ENCODE data around the gene PDZD2. TPM values are rescaled to one million over a fixed set of nuclear protein-coding genes. Genes with fewer than 3 reads are reported as not detected.

Gene PDZD2
- total RNA-seq, 1 donor = 0.36 TPM

DNA sequence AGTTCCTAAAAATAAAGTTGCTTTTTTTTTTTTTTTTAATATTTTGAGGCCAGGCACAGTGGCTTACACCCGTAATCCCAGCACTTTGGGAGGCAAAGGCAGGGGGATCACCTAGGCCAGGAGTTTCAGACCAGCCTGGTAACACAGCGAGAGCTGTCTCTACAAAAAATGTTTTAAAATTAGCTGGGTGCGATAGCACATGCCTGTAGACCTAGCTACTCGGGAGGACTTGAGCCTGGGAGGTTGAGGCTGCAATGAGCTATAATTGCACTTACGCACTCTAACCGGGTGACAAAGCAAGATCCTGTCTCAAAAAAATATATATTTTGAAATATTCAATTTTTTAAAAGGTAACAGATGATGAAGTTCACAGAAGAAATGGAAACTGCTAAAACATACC, 512.3 kb downstream of the PDZD2 start:
- H4K20me1 ChIP-seq (ENCODE audit: insufficient read depth, low read length) = peaks cover 82% of the 10 kb centered on the region

DNA sequence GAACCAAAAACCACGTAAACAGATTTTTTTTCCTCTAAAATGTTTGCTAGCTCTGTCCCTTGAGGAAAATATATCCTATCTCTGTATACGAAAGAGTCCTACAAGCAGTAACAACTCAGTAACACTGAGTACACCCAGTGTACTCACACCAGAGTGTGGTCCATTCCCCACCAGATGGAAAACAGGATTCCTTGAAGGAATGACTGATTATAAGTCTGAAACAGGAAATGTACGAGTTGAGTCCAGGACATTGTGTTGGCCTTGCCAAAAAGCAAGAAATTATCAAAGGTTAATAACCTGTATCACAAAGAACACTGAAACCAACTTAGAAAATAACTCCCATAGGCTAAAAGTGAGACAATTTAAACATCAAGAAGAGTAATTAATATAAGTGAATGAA, 514.8 kb downstream of the PDZD2 start:
- Histone ChIP-seq H3K4me2 (ENCODE audit: insufficient read depth, low read length) (peak overlapping the region; percentile 40), H3K79me2 (ENCODE audit: insufficient read depth, low read length) (peaks cover 98% of the 10 kb centered on the region), H3K27me3 (ENCODE audit: insufficient read depth, low read length) (no peaks in the 10 kb centered on the region), H3K4me1 (ENCODE audit: insufficient read depth, low read length) (peaks cover 7% of the 10 kb centered on the region), H2AFZ (ENCODE audit: low read length) (no peak overlapping the region), H3K27ac (ENCODE audit: low read depth, low read length) (no peak overlapping the region), H3K9me3 (ENCODE audit: low read depth, low read length) (no peaks in the 10 kb centered on the region), H3K36me3 (ENCODE audit: insufficient read depth, low read length) (peaks cover 4% of the 10 kb centered on the region), H3K4me3 (ENCODE audit: insufficient read depth, low read length) (no peak overlapping the region), H4K20me1 (ENCODE audit: insufficient read depth, low read length) (peaks cover 81% of the 10 kb centered on the region)
- TF ChIP-seq, protein P1, sequence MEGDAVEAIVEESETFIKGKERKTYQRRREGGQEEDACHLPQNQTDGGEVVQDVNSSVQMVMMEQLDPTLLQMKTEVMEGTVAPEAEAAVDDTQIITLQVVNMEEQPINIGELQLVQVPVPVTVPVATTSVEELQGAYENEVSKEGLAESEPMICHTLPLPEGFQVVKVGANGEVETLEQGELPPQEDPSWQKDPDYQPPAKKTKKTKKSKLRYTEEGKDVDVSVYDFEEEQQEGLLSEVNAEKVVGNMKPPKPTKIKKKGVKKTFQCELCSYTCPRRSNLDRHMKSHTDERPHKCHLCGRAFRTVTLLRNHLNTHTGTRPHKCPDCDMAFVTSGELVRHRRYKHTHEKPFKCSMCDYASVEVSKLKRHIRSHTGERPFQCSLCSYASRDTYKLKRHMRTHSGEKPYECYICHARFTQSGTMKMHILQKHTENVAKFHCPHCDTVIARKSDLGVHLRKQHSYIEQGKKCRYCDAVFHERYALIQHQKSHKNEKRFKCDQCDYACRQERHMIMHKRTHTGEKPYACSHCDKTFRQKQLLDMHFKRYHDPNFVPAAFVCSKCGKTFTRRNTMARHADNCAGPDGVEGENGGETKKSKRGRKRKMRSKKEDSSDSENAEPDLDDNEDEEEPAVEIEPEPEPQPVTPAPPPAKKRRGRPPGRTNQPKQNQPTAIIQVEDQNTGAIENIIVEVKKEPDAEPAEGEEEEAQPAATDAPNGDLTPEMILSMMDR (IDR thresholded peaks at IDR 0.05; ENCODE audit: extremely low read depth, low read depth, low read length) = no peak
- DNase-seq (ENCODE audit: insufficient read length, low spot score, missing footprints) = no peak

More for the DNA sequence above, 512.3 kb downstream of the PDZD2 start:
- H3K4me3 ChIP-seq (ENCODE audit: insufficient read depth, low read length) = no peak overlapping the region
- TF ChIP-seq, protein P1 (IDR thresholded peaks at IDR 0.05; ENCODE audit: extremely low read depth, low read depth, low read length) = no peak
- no peaks in the 10 kb centered on the region for H3K27me3 ChIP-seq (ENCODE audit: insufficient read depth, low read length)
- H3K9me3 ChIP-seq (ENCODE audit: low read depth, low read length) = no peaks in the 10 kb centered on the region
- H3K79me2 ChIP-seq (ENCODE audit: insufficient read depth, low read length) = peaks cover 100% of the 10 kb centered on the region
- H2AFZ ChIP-seq (ENCODE audit: low read length) = no peak overlapping the region
- H3K36me3 ChIP-seq (ENCODE audit: insufficient read depth, low read length) = no peaks in the 10 kb centered on the region
- no peak for DNase-seq (ENCODE audit: insufficient read length, low spot score, missing footprints)
- no peak overlapping the region for H3K4me2 ChIP-seq (ENCODE audit: insufficient read depth, low read length)
- H3K27ac ChIP-seq (ENCODE audit: low read depth, low read length) = no peak overlapping the region
- peaks cover 10% of the 10 kb centered on the region for H3K4me1 ChIP-seq (ENCODE audit: insufficient read depth, low read length)

DNA sequence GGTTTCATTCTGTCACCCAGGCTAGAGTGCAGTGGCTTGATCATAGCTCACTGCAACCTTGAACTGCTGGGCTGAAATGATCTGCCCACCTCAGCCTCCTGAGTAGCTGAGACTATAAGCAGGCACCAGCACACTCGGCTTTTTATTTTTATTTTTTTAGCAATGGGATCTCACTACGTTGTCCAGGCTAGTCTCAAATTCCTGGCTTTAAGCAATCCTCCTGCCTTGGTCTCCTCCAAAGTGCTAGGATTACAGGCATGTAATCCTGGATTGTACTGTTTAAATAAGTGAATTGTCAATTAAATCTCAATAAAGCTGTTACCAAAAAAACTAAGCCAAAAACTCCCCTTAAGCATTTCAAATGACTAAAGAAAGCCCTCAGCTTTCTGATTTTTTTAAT, 516.3 kb downstream of the PDZD2 start:
- Histone ChIP-seq H3K4me1 (ENCODE audit: insufficient read depth, low read length) (peaks cover 6% of the 10 kb centered on the region), H3K4me3 (ENCODE audit: insufficient read depth, low read length) (no peak overlapping the region), H2AFZ (ENCODE audit: low read length) (no peak overlapping the region), H3K36me3 (ENCODE audit: insufficient read depth, low read length) (peaks cover 4% of the 10 kb centered on the region), H3K9me3 (ENCODE audit: low read depth, low read length) (no peaks in the 10 kb centered on the region), H3K27ac (ENCODE audit: low read depth, low read length) (no peak overlapping the region), H3K27me3 (ENCODE audit: insufficient read depth, low read length) (no peaks in the 10 kb centered on the region), H3K4me2 (ENCODE audit: insufficient read depth, low read length) (no peak overlapping the region), H3K79me2 (ENCODE audit: insufficient read depth, low read length) (peaks cover 98% of the 10 kb centered on the region), H4K20me1 (ENCODE audit: insufficient read depth, low read length) (peaks cover 80% of the 10 kb centered on the region)
- TF ChIP-seq, protein P1 (IDR thresholded peaks at IDR 0.05; ENCODE audit: extremely low read depth, low read depth, low read length) = no peak
- DNase-seq (ENCODE audit: insufficient read length, low spot score, missing footprints) = no peak

DNA sequence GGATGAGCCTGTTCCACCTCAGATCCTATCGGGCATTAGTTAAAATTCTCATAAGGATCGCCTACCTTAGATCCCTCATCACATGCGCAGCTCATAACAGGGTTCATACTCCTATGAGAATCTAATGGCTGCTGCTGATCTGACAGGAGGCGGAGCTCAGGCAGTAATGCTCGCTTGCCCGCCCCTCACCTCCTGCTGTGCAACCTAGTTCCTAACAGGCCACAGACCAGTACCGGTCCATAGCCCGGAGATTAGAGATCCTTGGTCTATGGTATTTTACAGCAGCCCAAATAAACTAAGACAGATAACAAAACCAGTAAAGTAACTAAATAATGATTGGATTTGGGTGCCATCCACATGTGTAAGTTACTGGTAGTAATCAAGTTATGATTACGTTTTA, 517.7 kb downstream of the PDZD2 start:
- Histone ChIP-seq H3K27ac (ENCODE audit: low read depth, low read length) (no peak overlapping the region), H2AFZ (ENCODE audit: low read length) (no peak overlapping the region), H3K4me3 (ENCODE audit: insufficient read depth, low read length) (no peak overlapping the region), H3K4me1 (ENCODE audit: insufficient read depth, low read length) (peaks cover 4% of the 10 kb centered on the region), H3K27me3 (ENCODE audit: insufficient read depth, low read length) (no peaks in the 10 kb centered on the region), H3K36me3 (ENCODE audit: insufficient read depth, low read length) (peaks cover 4% of the 10 kb centered on the region), H4K20me1 (ENCODE audit: insufficient read depth, low read length) (peaks cover 80% of the 10 kb centered on the region), H3K4me2 (ENCODE audit: insufficient read depth, low read length) (no peak overlapping the region), H3K79me2 (ENCODE audit: insufficient read depth, low read length) (peaks cover 96% of the 10 kb centered on the region), H3K9me3 (ENCODE audit: low read depth, low read length) (no peaks in the 10 kb centered on the region)
- TF ChIP-seq, protein P1 (IDR thresholded peaks at IDR 0.05; ENCODE audit: extremely low read depth, low read depth, low read length) = no peak
- DNase-seq (ENCODE audit: insufficient read length, low spot score, missing footprints) = no peak
